Esophagus muscularis mucosa (tissue), 4 donors: ENCODE data around the gene UBE2L6. TPM values are rescaled to one million over a fixed set of nuclear protein-coding genes. Genes with fewer than 3 reads are reported as not detected.

ENCODE experiments used
- DNase-seq: peaks from one replicate; pipeline ENCODE4 v3.0.0-alpha.2; 2017; ENCODE audit errors: extremely low spot score
- H3K27ac ChIP-seq, 4 donors: fragments of 200-600 bp; sonication (generic); replicated peaks in 1 of 4; 1 replicate in 3 of 4; 2 replicates in 1 of 4; pipeline ENCODE4 v1.5.1; 2016 to 2019; ENCODE audit warnings: mild to moderate bottlenecking in 1 of 4
- H3K27me3 ChIP-seq, 4 donors: fragments of 200-600 bp; sonication (generic); one replicate each; pipeline versions ENCODE4 v1.5.1 to v1.6.0; 2016 to 2019
- H3K36me3 ChIP-seq, 4 donors: fragments of 200-600 bp; sonication (generic); one replicate each; pipeline ENCODE4 v1.5.1; 2016 to 2019
- H3K4me1 ChIP-seq, 4 donors: fragments of 200-600 bp; sonication (generic); one replicate each; pipeline ENCODE4 v1.5.1; 2016 to 2019
- H3K4me3 ChIP-seq, 4 donors: fragments of 200-600 bp; sonication (generic); 1 replicate in 2 of 4; 2 replicates in 2 of 4; pipeline ENCODE4 v1.5.1; 2016 to 2019; ENCODE audit warnings: mild to moderate bottlenecking in 4 of 4, moderate library complexity in 1 of 4
- H3K9me3 ChIP-seq, 4 donors: fragments of 200-600 bp; sonication (generic); 1 replicate in 3 of 4; 2 replicates in 1 of 4; pipeline ENCODE4 v1.5.1; 2016 to 2019
- CTCF ChIP-seq, 3 experiments: fragments of 200-600 bp in 2 of 3; fragments of 450-650 bp in 1 of 3; sonication (generic) in 2 of 3; IDR thresholded peaks; one replicate each; pipeline ENCODE4 v1.5.1; 2017 to 2019; ENCODE audit warnings: antibody characterized with exemption in 3 of 3, mild to moderate bottlenecking in 2 of 3, moderate library complexity in 1 of 3
- EP300 ChIP-seq: sonication (generic); formaldehyde crosslinking; IDR thresholded peaks from one replicate; pipeline ENCODE4 v1.6.1; 2017; ENCODE audit warnings: antibody characterized with exemption
- POLR2A ChIP-seq: fragments of 450-650 bp; IDR thresholded peaks from one replicate; pipeline ENCODE4 v1.6.1; 2017; ENCODE audit warnings: antibody characterized with exemption, moderate library complexity, mild to moderate bottlenecking, low read depth
- POLR2AphosphoS5 ChIP-seq, 2 donors: sonication (generic); formaldehyde crosslinking; IDR thresholded peaks; one replicate each; pipeline ENCODE4 v1.6.1; 2017; ENCODE audit warnings: antibody characterized with exemption in 2 of 2
- WGBS: methylation state at CpG from one replicate; pipeline ENCODE4 v1.1.5; 2018; 5-methylcytosine and 5-hydroxymethylcytosine counted together
- intact Hi-C: fragments of 100-400 bp; cut with DNase I; formaldehyde crosslinking; loops from one replicate; pipeline ENCODE4 v1.15.1; 2023
- small RNA-seq, 3 donors: library from RNA; depleted of rRNA; stranded (forward); fragments of <200 nt; gene quantifications; one replicate each; pipeline ENCODE3, GENCODE V24; 2016
- total RNA-seq, 4 donors: library from RNA; depleted of rRNA; stranded (reverse); fragments of >200 nt; gene quantifications; one replicate each; pipeline versions ENCODE4 v1.1.0 to v1.2.1, GENCODE V29; 2016

The UBE2L6 gene
- total RNA-seq, 4 donors from 2014 or later, result 15.8 to 40.3 (median 32.8) TPM

GRCh38 chr11:57504511-57504910, 63.0 kb downstream of the UBE2L6 start:
- Histone ChIP-seq H3K27me3 (no peaks in the 10 kb centered on the region), H3K36me3 (peaks cover 0 to 59% (median 4%) of the 10 kb centered on the region in 4 donors), H3K27ac (no peak overlapping the region), H3K4me1 (peaks cover 19 to 26% (median 20%) of the 10 kb centered on the region in 4 donors), H3K4me3 (no peak overlapping the region), H3K9me3 (no peaks in the 10 kb centered on the region)
- TF ChIP-seq POLR2A (no peak), EP300 (no peak), POLR2AphosphoS5 (IDR thresholded peaks at IDR 0.05) (no peak), CTCF (IDR thresholded peaks at IDR 0.05) (no peak)
- WGBS, result 84% methylated on average over 4 of the region's 4 CpGs
- no peak for DNase-seq
- intact Hi-C loops, result no loop called here

- intact Hi-C loops, result no loop called here
- Histone ChIP-seq H3K4me3 (no peak overlapping the region), H3K36me3 (peaks cover 0 to 55% (median 2%) of the 10 kb centered on the region in 4 donors), H3K4me1 (peaks cover 30 to 39% (median 32%) of the 10 kb centered on the region in 4 donors), H3K27me3 (no peaks in the 10 kb centered on the region), H3K27ac (no peak overlapping the region), H3K9me3 (no peaks in the 10 kb centered on the region)
- no peak for TF ChIP-seq POLR2A
- no peak for TF ChIP-seq EP300
- no peak for TF ChIP-seq CTCF (IDR thresholded peaks at IDR 0.05)
- no peak for TF ChIP-seq POLR2AphosphoS5 (IDR thresholded peaks at IDR 0.05)
- DNase-seq, result no peak
Measured at GRCh38 chr11:57502870-57503269, 64.6 kb downstream of the UBE2L6 start.

- DNase-seq, result no peak
- TF ChIP-seq EP300 (no peak), CTCF (IDR thresholded peaks at IDR 0.05) (no peak), POLR2AphosphoS5 (IDR thresholded peaks at IDR 0.05) (no peak), POLR2A (no peak)
- peak overlapping the region in 3 of 4 donors; percentile 14 to 87 (median 78) for H3K27ac ChIP-seq
- H3K4me1 ChIP-seq, result peaks cover 30 to 39% (median 32%) of the 10 kb centered on the region in 4 donors
- WGBS, result 89% methylated on average over 3 of the region's 3 CpGs
- peaks cover 0 to 55% (median 4%) of the 10 kb centered on the region in 4 donors for H3K36me3 ChIP-seq
- H3K4me3 ChIP-seq, result no peak overlapping the region
- no peaks in the 10 kb centered on the region for H3K9me3 ChIP-seq
- no peaks in the 10 kb centered on the region for H3K27me3 ChIP-seq
- intact Hi-C loops, result no loop called here
Measured at GRCh38 chr11:57502376-57502775, 65.1 kb downstream of the UBE2L6 start.

GRCh38 chr11:57501953-57502352, 65.5 kb downstream of the UBE2L6 start:
- intact Hi-C loops, result no loop called here
- Histone ChIP-seq H3K36me3 (peaks cover 0 to 55% (median 7%) of the 10 kb centered on the region in 4 donors), H3K27me3 (no peaks in the 10 kb centered on the region), H3K4me1 (peaks cover 30 to 39% (median 32%) of the 10 kb centered on the region in 4 donors), H3K4me3 (no peak overlapping the region), H3K9me3 (no peaks in the 10 kb centered on the region), H3K27ac (peak overlapping the region in 3 of 4 donors; percentile 14 to 87 (median 78))
- DNase-seq, result no peak
- whole genome bisulfite sequencing, result 66% methylated on average over 4 of the region's 4 CpGs
- TF ChIP-seq EP300 (no peak), POLR2A (no peak), POLR2AphosphoS5 (IDR thresholded peaks at IDR 0.05) (no peak), CTCF (IDR thresholded peaks at IDR 0.05) (no peak)

Small RNA genes within 50 kb of the gene (small RNA-seq; reads per million reads assigned to genes)
- 0 reads per million in 3 donors for gene RN7SL605P

Other genes with a start within 250 kb of the UBE2L6 start
- 100 to 1,000 TPM in 3 of 4 donors, 10 to 100 TPM in 1; 93.9 to 215 (median 124) TPM for gene TNKS1BP1, start 242.7 kb downstream of the UBE2L6 start, total RNA-seq
- 100 to 1,000 TPM in 1 of 4 donors, 10 to 100 TPM in 3; 74.6 to 101 (median 88.1) TPM for gene SSRP1, start 231.8 kb downstream of the UBE2L6 start, total RNA-seq
- not detected for gene P2RX3, start 229.3 kb downstream of the UBE2L6 start, total RNA-seq
- not detected for gene PRG3, start 186.5 kb downstream of the UBE2L6 start, total RNA-seq
- gene PRG2, start 177.0 kb downstream of the UBE2L6 start, total RNA-seq, result under 1 TPM in 1 of 4 donors, not detected in 3; 0.33 TPM
- gene SLC43A3, start 140.6 kb downstream of the UBE2L6 start, total RNA-seq, result 10 to 100 TPM; 26.6 to 90.4 (median 77.0) TPM
- gene RTN4RL2, start 107.1 kb downstream of the UBE2L6 start, total RNA-seq, result 1 to 10 TPM in 1 of 4 donors, under 1 TPM in 2, not detected in 1; 0.33 to 1.1 (median 0.91) TPM
- 10 to 100 TPM; 17.7 to 33.2 (median 23.5) TPM for gene SLC43A1, start 52.0 kb downstream of the UBE2L6 start, total RNA-seq
- gene TIMM10, start 36.9 kb downstream of the UBE2L6 start, total RNA-seq, result 10 to 100 TPM; 41.9 to 49.1 (median 43.1) TPM
- not detected for gene SMTNL1, start 30.1 kb downstream of the UBE2L6 start, total RNA-seq
- gene SERPING1, start 30.0 kb upstream of the UBE2L6 start, total RNA-seq, result 100 to 1,000 TPM; 290 to 585 (median 569) TPM
- 1 to 10 TPM in 2 of 4 donors, under 1 TPM in 2; 0.50 to 2.5 (median 1.0) TPM for gene YPEL4, start 82.2 kb upstream of the UBE2L6 start, total RNA-seq
- 10 to 100 TPM in 3 of 4 donors, 1 to 10 TPM in 1; 8.3 to 18.1 (median 14.7) TPM for gene CLP1, start 90.1 kb upstream of the UBE2L6 start, total RNA-seq
- gene ZDHHC5, start 100.4 kb upstream of the UBE2L6 start, total RNA-seq, result 10 to 100 TPM; 36.5 to 57.7 (median 47.8) TPM
- 10 to 100 TPM in 3 of 4 donors, 1 to 10 TPM in 1; 5.8 to 26.1 (median 11.8) TPM for gene MED19, start 144.5 kb upstream of the UBE2L6 start, total RNA-seq
- gene TMX2, start 144.9 kb upstream of the UBE2L6 start, total RNA-seq, result 10 to 100 TPM; 31.1 to 52.8 (median 46.1) TPM
- 100 to 1,000 TPM in 1 of 4 donors, 10 to 100 TPM in 3; 71.4 to 109 (median 82.6) TPM for gene SELENOH, start 173.8 kb upstream of the UBE2L6 start, total RNA-seq
- not detected for gene BTBD18, start 184.1 kb upstream of the UBE2L6 start, total RNA-seq
- gene CTNND1, start 194.1 kb upstream of the UBE2L6 start, total RNA-seq, result 100 to 1,000 TPM in 1 of 4 donors, 10 to 100 TPM in 3; 78.1 to 101 (median 89.5) TPM